K562 (cell line): ENCODE data around the gene LONP1. TPM values are rescaled to one million over a fixed set of nuclear protein-coding genes. Genes with fewer than 3 reads are reported as not detected.
"Not testable (repeated sequence)": the region's sequence is repeated elsewhere in the genome, so short reads cannot be mapped to it uniquely, and the experiment has no call there.

Source experiments
- ATAC-seq: fragments of 200-7000 bp; cut with Tn5 transposase; 3 replicates; pipeline ENCODE4 v1.9.1; 2020; ENCODE audit warnings: moderate library complexity
- BruUV-seq: library from RNA; stranded (reverse); fragments of 400-500 nt; replicated peaks from 2 replicates; lab custom pipeline; 2021; lab: Mats Ljungman, UMichigan
- CTCF ChIA-PET: fragments of 300-600 bp; formaldehyde crosslinking; extraction: SDS; loops from one replicate; lab custom pipeline; 2021; ENCODE audit warnings: low intra/inter-chr PET ratio; lab: Yijun Ruan, JAX
- POLR2A ChIA-PET: fragments of 300-600, 350-650 bp; sonication (Branson Sonifier 250); formaldehyde crosslinking; extraction: SDS; loops from one replicate; lab custom pipeline; 2021; ENCODE audit warnings: antibody characterized with exemption, inconsistent platforms; lab: Yijun Ruan, JAX
- DNase-seq, 4 experiments: peaks; one replicate each; pipeline versions ENCODE4 v3.0.0 to v3.0.0-alpha.2; 2011 to 2018; ENCODE audit warnings: low spot score in 3 of 4, mixed read lengths in 3 of 4; ENCODE audit errors: extremely low read depth in 1 of 4
- FAIRE-seq: peaks from 2 replicates; lab custom pipeline; 2011; peaks lifted over from hg19 to GRCh38; lab: Jason Lieb, UNC
- H2AFZ ChIP-seq: 2 replicates; pipeline ENCODE4 v1.6.0; 2011; ENCODE audit warnings: low read depth, low read length, control low read depth, inconsistent platforms
- H3K27ac ChIP-seq: fragments of 200-600 bp; 3 replicates; pipeline ENCODE4 v1.8.0; 2011; ENCODE audit warnings: low read depth, mild to moderate bottlenecking, control low read depth, inconsistent platforms, low read length, moderate library complexity, mixed read lengths; ENCODE audit errors: extremely low read depth
- H3K27me3 ChIP-seq, 2 experiments: fragments of 300-600 bp in 1 of 2; 2 replicates in 1 of 2; 3 replicates in 1 of 2; pipeline versions ENCODE4 v1.6.0 to v1.8.0; 2011; ENCODE audit warnings: inconsistent platforms in 2 of 2, low read length in 2 of 2, mild to moderate bottlenecking in 1 of 2, mixed read lengths in 1 of 2, moderate library complexity in 1 of 2; ENCODE audit not compliant: control insufficient read depth in 2 of 2, insufficient read depth in 2 of 2
- H3K36me3 ChIP-seq: fragments of 300-600 bp; 3 replicates; pipeline ENCODE4 v1.8.0; 2011; ENCODE audit warnings: mild to moderate bottlenecking, low read length, inconsistent platforms; ENCODE audit not compliant: control insufficient read depth, insufficient read depth
- H3K4me1 ChIP-seq, 2 experiments: fragments of 200-600 bp in 1 of 2; replicated peaks in 1 of 2; 2 replicates in 1 of 2; 3 replicates in 1 of 2; pipeline versions ENCODE4 v1.5.1 to v1.8.0; 2011; ENCODE audit warnings: inconsistent platforms in 2 of 2, low read length in 2 of 2, mild to moderate bottlenecking in 1 of 2, mixed read lengths in 1 of 2, moderate library complexity in 1 of 2; ENCODE audit not compliant: control insufficient read depth in 2 of 2, insufficient read depth in 2 of 2
- H3K4me2 ChIP-seq: 2 replicates; pipeline ENCODE4 v1.6.1; 2011; ENCODE audit warnings: low read length, control low read depth, inconsistent platforms, mixed read lengths; ENCODE audit not compliant: insufficient read depth
- H3K4me3 ChIP-seq: fragments of 200-600 bp; sonication (generic), shearing (Covaris generic); 2 replicates; pipeline ENCODE4 v1.5.1; 2016; ENCODE audit warnings: control low read depth, inconsistent platforms
- H3K79me2 ChIP-seq: fragments of 200-600 bp; 3 replicates; pipeline ENCODE4 v1.8.0; 2011; ENCODE audit warnings: low read length, inconsistent platforms; ENCODE audit not compliant: control insufficient read depth, insufficient read depth
- H3K9ac ChIP-seq, 2 experiments: 2 replicates each; pipeline versions ENCODE4 v1.6.0 to v1.6.1; 2011; ENCODE audit warnings: low read depth in 2 of 2, low read length in 2 of 2, control low read depth in 1 of 2, inconsistent platforms in 1 of 2, mild to moderate bottlenecking in 1 of 2, mixed read lengths in 1 of 2; ENCODE audit not compliant: insufficient read depth in 1 of 2
- H3K9me1 ChIP-seq: one replicate; pipeline ENCODE4 v1.6.0; 2011; ENCODE audit warnings: inconsistent platforms, mild to moderate bottlenecking, low read length, moderate library complexity; ENCODE audit not compliant: control insufficient read depth, insufficient read depth
- H3K9me3 ChIP-seq: replicated peaks from 2 replicates; pipeline ENCODE4 v1.5.1; 2011; ENCODE audit warnings: low read depth, low read length, inconsistent platforms; ENCODE audit not compliant: control insufficient read depth, insufficient read depth
- H4K20me1 ChIP-seq: replicated peaks from 2 replicates; pipeline ENCODE4 v1.6.1; 2011; ENCODE audit warnings: low read length, inconsistent platforms, mixed read lengths; ENCODE audit not compliant: control insufficient read depth, insufficient read depth
- BCL6 ChIP-seq: fragments of 250-450 bp; sonication (Bioruptor Pico); IDR thresholded peaks from 2 replicates; pipeline ENCODE4 v1.4.0; 2020
- CC2D1A ChIP-seq: fragments of 450-650 bp; IDR thresholded peaks from 2 replicates; pipeline ENCODE4 v1.6.1; 2017; ENCODE audit warnings: mild to moderate bottlenecking
- CSDE1 ChIP-seq, 2 experiments: fragments of 450-650 bp; IDR thresholded peaks; 2 replicates each; pipeline ENCODE4 v1.6.1; 2016; ENCODE audit warnings: mild to moderate bottlenecking in 1 of 2
- E2F6 ChIP-seq, 2 experiments: IDR thresholded peaks; 2 replicates each; pipeline ENCODE4 v1.6.1; 2011; ENCODE audit warnings: borderline replicate concordance in 1 of 2, control low read depth in 1 of 2, low read depth in 1 of 2, low read length in 1 of 2, mild to moderate bottlenecking in 1 of 2, mixed read lengths in 1 of 2, moderate library complexity in 1 of 2; ENCODE audit not compliant: insufficient read depth in 1 of 2, insufficient read length in 1 of 2, poor library complexity in 1 of 2, severe bottlenecking in 1 of 2; ENCODE audit errors: extremely low read depth in 1 of 2
- NBN ChIP-seq: fragments of 450-650 bp; IDR thresholded peaks from 2 replicates; pipeline ENCODE4 v1.6.1; 2016; ENCODE audit warnings: low read depth, mild to moderate bottlenecking
- PRPF4 ChIP-seq: fragments of 200-400 bp; formaldehyde crosslinking; IDR thresholded peaks from one replicate; pipeline ENCODE4 v1.6.1; 2017; ENCODE audit warnings: low read length, low read depth, mild to moderate bottlenecking; ENCODE audit not compliant: insufficient read depth, poor library complexity, severe bottlenecking
- ZNF830 ChIP-seq: fragments of 250-450 bp; sonication (Bioruptor Pico); IDR thresholded peaks from 2 replicates; pipeline ENCODE4 v1.5.0; 2021; ENCODE audit warnings: mild to moderate bottlenecking
- WGBS: fragments of 100-300 bp; shearing (Covaris generic); methylation state at CpG from one replicate; pipeline ENCODE4 v1.1.6; 2016; ENCODE audit warnings: low coverage, mixed read lengths; ENCODE audit not compliant: insufficient coverage; ENCODE audit errors: missing lambda C conversion rate; 5-methylcytosine and 5-hydroxymethylcytosine counted together
- in situ Hi-C: fragments of 300-500 bp; cut with MboI; formaldehyde crosslinking; loops from 4 replicates; pipeline ENCODE4 v1.15.0; 2018; ENCODE audit warnings: inconsistent platforms, mixed read lengths
- intact Hi-C: fragments of 100-400 bp; cut with micrococcal nuclease; formaldehyde crosslinking; loops from 2 replicates; pipeline ENCODE4 v1.14.2; 2022
- polyA plus RNA-seq, 8 experiments: library from polyadenylated mRNA; depleted of rRNA in 4 of 8; stranded (reverse) in 5 of 8; unstranded in 3 of 8; fragments of >200 nt; fragmentation: Nextera tagmentation in 2 of 8; fragmentation: Illumina TruSeq in 1 of 8; extraction: Ambion mirVana in 2 of 8; extraction: Trizol in 1 of 8; gene quantifications; 2 replicates each; pipeline versions ENCODE4 v1.2.1 to v1.2.3, GENCODE V29; 2011 to 2014; ENCODE audit warnings: inconsistent platforms in 1 of 8, missing spikeins in 1 of 8
- total RNA-seq, 7 experiments: library from RNA; depleted of rRNA in 6 of 7; stranded (reverse); fragments of >200 nt in 6 of 7; fragmentation: Illumina TruSeq in 2 of 7; extraction: Trizol in 2 of 7; gene quantifications; 2 replicates each; pipeline versions ENCODE4 v1.2.1 to v1.2.3, GENCODE V29; 2011 to 2021; ENCODE audit warnings: low replicate concordance in 1 of 7
- TF ChIP-seq, protein P1 (sequence below): sonication (generic); formaldehyde crosslinking; IDR thresholded peaks from 2 replicates; pipeline ENCODE4 v1.9.0; 2022; ENCODE audit warnings: mild to moderate bottlenecking, missing genetic modification reagents
- TF ChIP-seq, protein P2 (sequence below): IDR thresholded peaks from 2 replicates; pipeline ENCODE4 v1.6.1; 2011; ENCODE audit warnings: borderline replicate concordance, low read depth, mild to moderate bottlenecking, moderate library complexity, low read length; ENCODE audit not compliant: insufficient read depth, poor library complexity, severe bottlenecking

Gene LONP1
- total and polyA plus RNA-seq, 9 of the 15 experiments (the other 6 are each of a cell fraction or from before 2014, with no cell fraction given): 1.1 to 238 (median 84.5) TPM

DNA sequence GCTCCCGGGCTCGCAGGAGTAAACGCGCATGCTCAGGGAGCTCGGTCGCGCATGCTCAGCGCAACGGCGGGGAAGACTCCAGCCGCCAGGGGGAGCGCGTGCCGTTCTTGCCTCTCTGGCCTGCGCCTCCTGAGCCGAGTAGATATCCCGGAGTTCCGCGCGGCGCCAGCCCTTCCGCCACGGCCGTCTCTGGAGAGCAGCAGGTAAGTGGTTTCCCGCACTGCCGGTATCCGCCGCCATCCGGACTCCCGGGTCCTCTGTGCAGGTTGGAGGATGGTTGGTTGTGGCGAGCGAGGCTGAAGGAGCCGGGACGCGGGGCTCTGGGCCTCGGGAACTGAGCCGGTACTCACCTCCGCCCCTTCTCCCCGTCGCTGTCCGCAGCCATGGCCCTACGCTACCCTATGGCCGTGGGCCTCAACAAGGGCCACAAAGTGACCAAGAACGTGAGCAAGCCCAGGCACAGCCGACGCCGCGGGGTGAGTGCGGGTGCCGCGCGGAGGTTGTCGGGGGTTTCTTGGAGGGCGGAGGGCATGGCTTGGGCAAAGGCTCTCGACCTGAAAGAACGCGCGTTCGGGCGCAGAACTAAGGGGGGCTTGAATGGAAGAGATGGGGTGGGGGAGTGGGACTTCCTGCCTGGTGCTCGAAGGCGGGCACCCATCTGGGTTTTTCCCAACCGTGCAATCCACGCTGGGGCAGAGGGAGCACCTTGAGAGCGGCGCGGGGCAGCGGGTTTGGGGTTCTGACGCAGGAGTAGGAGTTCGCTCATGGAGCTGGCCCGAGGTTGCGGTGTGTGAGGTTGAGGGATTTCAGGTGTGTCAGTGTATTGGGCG is 29.6 kb downstream of the LONP1 start, which contains the start of gene RPL36 (continued):
- TF ChIP-seq E2F6 (IDR thresholded peaks at IDR 0.05; ENCODE audit: borderline replicate concordance in 1 of 2, extremely low read depth in 1 of 2, insufficient read depth in 1 of 2, insufficient read length in 1 of 2, low read depth in 1 of 2, low read length in 1 of 2, poor library complexity in 1 of 2, severe bottlenecking in 1 of 2): peak in 1 of 2 experiments; percentile 34
- 0 out of 2 replicates have a peak, but pooled peaks have one; percentile 50 for TF ChIP-seq NBN
- TF ChIP-seq PRPF4: peak; percentile 96
- peak; percentile 68; the same call in 1 of the 2 replicates for TF ChIP-seq ZNF830
- TF ChIP-seq, protein P1, sequence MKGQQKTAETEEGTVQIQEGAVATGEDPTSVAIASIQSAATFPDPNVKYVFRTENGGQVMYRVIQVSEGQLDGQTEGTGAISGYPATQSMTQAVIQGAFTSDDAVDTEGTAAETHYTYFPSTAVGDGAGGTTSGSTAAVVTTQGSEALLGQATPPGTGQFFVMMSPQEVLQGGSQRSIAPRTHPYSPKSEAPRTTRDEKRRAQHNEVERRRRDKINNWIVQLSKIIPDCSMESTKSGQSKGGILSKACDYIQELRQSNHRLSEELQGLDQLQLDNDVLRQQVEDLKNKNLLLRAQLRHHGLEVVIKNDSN (CRISPR knock-in tag): peak; percentile 61
- TF ChIP-seq CSDE1 (IDR thresholded peaks at IDR 0.05): no peak
- TF ChIP-seq, protein P2, sequence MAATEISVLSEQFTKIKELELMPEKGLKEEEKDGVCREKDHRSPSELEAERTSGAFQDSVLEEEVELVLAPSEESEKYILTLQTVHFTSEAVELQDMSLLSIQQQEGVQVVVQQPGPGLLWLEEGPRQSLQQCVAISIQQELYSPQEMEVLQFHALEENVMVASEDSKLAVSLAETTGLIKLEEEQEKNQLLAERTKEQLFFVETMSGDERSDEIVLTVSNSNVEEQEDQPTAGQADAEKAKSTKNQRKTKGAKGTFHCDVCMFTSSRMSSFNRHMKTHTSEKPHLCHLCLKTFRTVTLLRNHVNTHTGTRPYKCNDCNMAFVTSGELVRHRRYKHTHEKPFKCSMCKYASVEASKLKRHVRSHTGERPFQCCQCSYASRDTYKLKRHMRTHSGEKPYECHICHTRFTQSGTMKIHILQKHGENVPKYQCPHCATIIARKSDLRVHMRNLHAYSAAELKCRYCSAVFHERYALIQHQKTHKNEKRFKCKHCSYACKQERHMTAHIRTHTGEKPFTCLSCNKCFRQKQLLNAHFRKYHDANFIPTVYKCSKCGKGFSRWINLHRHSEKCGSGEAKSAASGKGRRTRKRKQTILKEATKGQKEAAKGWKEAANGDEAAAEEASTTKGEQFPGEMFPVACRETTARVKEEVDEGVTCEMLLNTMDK: peak; percentile 97
- TF ChIP-seq BCL6 (CRISPR knock-in tag): no peak
- no peak for TF ChIP-seq CC2D1A
- TF ChIP-seq, all 486 proteins: peak for 198

DNA sequence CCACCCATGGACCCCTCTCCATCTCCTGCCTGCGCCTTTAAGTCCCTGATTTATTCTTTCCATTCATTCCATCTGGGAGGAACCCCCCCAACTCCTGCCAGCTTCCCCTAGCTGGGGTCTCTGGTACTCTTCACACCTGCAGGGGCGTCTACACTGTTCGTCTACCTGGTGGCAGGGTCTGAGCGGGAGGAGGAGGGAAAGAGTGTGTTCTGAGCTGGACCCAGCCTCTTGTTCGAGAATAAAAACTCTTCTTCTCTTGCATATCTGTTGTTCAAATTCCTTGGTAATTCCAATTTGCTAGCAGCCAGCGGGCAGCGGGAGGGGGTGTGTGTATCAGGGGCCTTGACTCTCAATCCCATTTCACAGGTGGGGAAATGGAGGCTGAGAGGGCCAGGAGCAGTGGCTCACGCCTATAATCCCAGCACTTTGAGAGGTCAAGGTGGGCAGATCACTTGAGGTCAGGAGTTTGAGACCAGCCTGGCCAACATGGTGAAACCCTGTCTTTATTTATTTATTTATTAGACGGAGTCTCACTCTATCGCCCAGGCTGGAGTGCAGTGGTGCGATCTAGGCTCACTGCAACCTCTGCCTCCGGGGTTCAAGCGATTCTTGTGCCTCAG is 31.6 kb downstream of the LONP1 start:
- POLR2A ChIA-PET: interaction anchor here (0.5 to 3.0 kb wide), 4 partner anchors 66 to 294 kb away, joined by 3 to 16 read pairs (median 4); partner anchors contain the start of genes DUS3L, SAFB and SAFB2
- H3K27me3 ChIP-seq, CTCF ChIA-PET, H2AFZ ChIP-seq, H3K4me2 ChIP-seq, H3K4me3 ChIP-seq, FAIRE-seq, H3K9ac ChIP-seq, BruUV-seq, DNase-seq, ATAC-seq, H3K27ac ChIP-seq, in situ Hi-C loops, H3K9me3 ChIP-seq: not testable (repeated sequence)
- intact Hi-C loops: loop anchor here (10.0 kb wide), 1 partner anchor 64 kb away; the partner anchor contains the start of genes SAFB and SAFB2
- peaks cover 20 to 59% of the 10 kb centered on the region in 2 experiments for H3K4me1 ChIP-seq
- peaks cover 31% of the 10 kb centered on the region for H3K36me3 ChIP-seq
- H4K20me1 ChIP-seq: peaks cover 31% of the 10 kb centered on the region
- WGBS: 89% methylated on average over 13 of the region's 13 CpGs
- peaks cover 34% of the 10 kb centered on the region for H3K79me2 ChIP-seq
- H3K9me1 ChIP-seq: peaks cover 15% of the 10 kb centered on the region
